Measurements from ENCODE around the gene IRX6.

- no peak for TF ChIP-seq CTCF (conservative IDR thresholded peaks at IDR 0.05; ENCODE audit: low read length)
- TF ChIP-seq EZH2phosphoT487 (IDR thresholded peaks at IDR 0.05; ENCODE audit: borderline replicate concordance) = no peak
These were observed 7.7 kb downstream of the IRX6 start for GRCh38 chr16:55331648-55332185.
